Keratinocyte (primary cell): ENCODE measurements around the gene VTCN1. TPM values are rescaled to one million over a fixed set of nuclear protein-coding genes. Genes with fewer than 3 reads are reported as not detected.
"Not testable (repeated sequence)": the region's sequence is repeated elsewhere in the genome, so short reads cannot be mapped to it uniquely, and the experiment has no call there.

Source experiments
- DNase-seq: peaks from one replicate; pipeline ENCODE4 v3.0.0-alpha.2; 2011; ENCODE audit warnings: low read depth, missing footprints, low spot score
- FAIRE-seq: peaks from 2 replicates; lab custom pipeline; 2011; peaks lifted over from hg19 to GRCh38; lab: Jason Lieb, UNC
- H2AFZ ChIP-seq: 2 replicates; pipeline ENCODE4 v1.6.0; 2012; ENCODE audit warnings: low read length, control low read depth, inconsistent platforms; ENCODE audit not compliant: control insufficient read depth
- H3K27ac ChIP-seq: 2 replicates; pipeline ENCODE4 v1.5.1; 2011; ENCODE audit warnings: low read length; ENCODE audit not compliant: control insufficient read depth, insufficient read depth
- H3K27me3 ChIP-seq: 3 replicates; pipeline ENCODE4 v1.6.0; 2011; ENCODE audit warnings: low read length; ENCODE audit not compliant: control insufficient read depth, insufficient read depth; ENCODE audit errors: extremely low read depth
- H3K36me3 ChIP-seq, 2 experiments: 2 replicates in 1 of 2; 3 replicates in 1 of 2; pipeline ENCODE4 v1.5.1; 2011; ENCODE audit warnings: low read length in 2 of 2, mild to moderate bottlenecking in 1 of 2; ENCODE audit not compliant: control insufficient read depth in 2 of 2, insufficient read depth in 2 of 2; ENCODE audit errors: extremely low read depth in 1 of 2
- H3K4me1 ChIP-seq: 3 replicates; pipeline ENCODE4 v1.5.1; 2011; ENCODE audit warnings: low read length; ENCODE audit not compliant: control insufficient read depth, insufficient read depth; ENCODE audit errors: extremely low read depth
- H3K4me2 ChIP-seq: 3 replicates; pipeline ENCODE4 v1.6.0; 2011; ENCODE audit warnings: low read depth, low read length; ENCODE audit not compliant: control insufficient read depth, insufficient read depth; ENCODE audit errors: extremely low read depth
- H3K4me3 ChIP-seq, 3 experiments: fragments of 200-600 bp in 1 of 3; sonication (generic) in 1 of 3; 2 replicates in 2 of 3; 3 replicates in 1 of 3; pipeline ENCODE4 v1.5.1; 2011 to 2016; ENCODE audit warnings: low read length in 3 of 3, mild to moderate bottlenecking in 3 of 3, control low read depth in 2 of 3, inconsistent platforms in 1 of 3, low read depth in 1 of 3, mixed read lengths in 1 of 3, mixed run types in 1 of 3, moderate library complexity in 1 of 3; ENCODE audit not compliant: control insufficient read depth in 2 of 3, insufficient read depth in 2 of 3; ENCODE audit errors: extremely low read depth in 1 of 3
- H3K79me2 ChIP-seq: 2 replicates; pipeline ENCODE4 v1.6.0; 2012; ENCODE audit warnings: low read length; ENCODE audit not compliant: control insufficient read depth, insufficient read depth
- H3K9ac ChIP-seq: 3 replicates; pipeline ENCODE4 v1.6.0; 2011; ENCODE audit warnings: low read length; ENCODE audit not compliant: control insufficient read depth, insufficient read depth; ENCODE audit errors: extremely low read depth
- H3K9me1 ChIP-seq: 3 replicates; pipeline ENCODE4 v1.6.0; 2011; ENCODE audit warnings: low read length; ENCODE audit not compliant: control insufficient read depth, insufficient read depth; ENCODE audit errors: extremely low read depth
- H3K9me3 ChIP-seq: 2 replicates; pipeline ENCODE4 v1.5.1; 2012; ENCODE audit warnings: low read depth, low read length; ENCODE audit not compliant: control insufficient read depth
- H4K20me1 ChIP-seq: 3 replicates; pipeline ENCODE4 v1.6.0; 2011; ENCODE audit warnings: low read length; ENCODE audit not compliant: control insufficient read depth, insufficient read depth; ENCODE audit errors: extremely low read depth
- EZH2 ChIP-seq: IDR thresholded peaks from one replicate; pipeline ENCODE4 v1.6.1; 2012; ENCODE audit warnings: inconsistent platforms, mild to moderate bottlenecking, low read length, moderate library complexity
- dilution Hi-C: fragments of 300-500 bp; cut with MboI; formaldehyde crosslinking; loops from one replicate; pipeline ENCODE4 v1.7.0; 2020; ENCODE audit warnings: low sequenced_read_pairs; ENCODE audit not compliant: extremely low pct_ligation_motif_present
- polyA plus RNA-seq, 5 experiments: library from polyadenylated mRNA; depleted of rRNA in 3 of 5; stranded (reverse) in 3 of 5; stranded (forward) in 1 of 5; unstranded in 1 of 5; fragments of >200 nt; gene quantifications; 1 replicate in 1 of 5; 2 replicates in 3 of 5; 3 replicates in 1 of 5; pipeline versions ENCODE4 v1.2.1 to v1.2.3, GENCODE V29; 2011 to 2012; ENCODE audit warnings: missing spikeins in 2 of 5, low read depth in 1 of 5, low replicate concordance in 1 of 5
- TF ChIP-seq, protein P1 (sequence below), 3 experiments: IDR thresholded peaks in 1 of 3; conservative IDR thresholded peaks in 1 of 3; optimal IDR thresholded peaks in 1 of 3; 2 replicates in 2 of 3; 3 replicates in 1 of 3; pipeline versions ENCODE3 to v1.5.1; 2011; ENCODE audit warnings: low read length in 3 of 3, mild to moderate bottlenecking in 3 of 3, moderate library complexity in 2 of 3, control low read depth in 1 of 3, inconsistent platforms in 1 of 3; ENCODE audit not compliant: insufficient read depth in 2 of 3; ENCODE audit errors: extremely low read depth in 1 of 3

The VTCN1 gene
- polyA plus RNA-seq, 1 donor (not counting 4 experiments of a cell fraction or from before 2014, with no cell fraction given): not detected

DNA sequence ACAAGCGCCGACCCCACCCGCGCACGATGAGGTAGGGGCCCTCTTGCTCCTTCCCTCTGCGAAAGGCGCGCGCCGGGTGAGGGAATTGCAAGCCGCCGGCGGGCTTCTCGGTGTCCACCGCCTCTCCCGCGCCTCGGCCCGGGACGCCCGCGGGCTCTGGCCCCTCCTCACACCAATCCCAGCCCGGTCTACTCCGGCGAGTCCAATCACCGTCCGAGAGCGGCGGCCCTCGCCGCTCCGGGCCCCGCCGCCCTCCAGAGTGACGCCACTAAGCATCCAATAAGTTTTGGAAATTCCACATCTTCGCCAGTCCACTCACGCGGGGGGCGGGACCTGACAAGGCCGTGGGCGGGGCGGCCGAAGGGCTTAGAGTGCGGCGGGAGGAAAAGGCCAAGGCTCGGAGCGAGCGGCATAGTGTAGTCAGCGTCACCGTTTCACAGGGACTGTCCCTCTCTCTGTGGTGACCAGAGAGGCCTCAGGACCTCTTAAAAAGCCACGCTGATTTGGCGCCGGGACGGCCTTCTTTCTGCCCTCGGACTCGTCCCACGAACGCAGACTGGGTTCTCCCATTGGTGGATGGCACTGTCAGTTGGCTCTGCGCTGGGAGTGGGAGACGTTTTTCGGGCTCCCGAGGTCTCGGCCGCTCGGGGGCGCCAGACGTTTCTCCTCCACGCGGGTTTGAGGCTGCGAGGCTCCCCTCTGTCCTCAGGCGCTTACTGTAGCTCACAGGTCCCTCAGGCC is 89.0 kb downstream of the VTCN1 start, which contains the start of gene TRIM45:
TRIM45 (minus strand) TSS at position 161 of the 741 bp plus-strand sequence. CDS start 548 bp downstream, outside the sequence.
- DNase-seq (peak; percentile 58), FAIRE-seq (peak; percentile 36)
- no peaks in the 10 kb centered on the region for H3K9me3 ChIP-seq
- H3K27ac ChIP-seq: peak within 1 kb of the TSS; percentile 92
- H3K79me2 ChIP-seq: no peaks in the 10 kb centered on the region
- peaks cover 12% of the 10 kb centered on the region for H3K4me1 ChIP-seq
- H4K20me1 ChIP-seq: no peaks in the 10 kb centered on the region
- peak within 1 kb of the TSS; percentile 100 for H2AFZ ChIP-seq
- H3K27me3 ChIP-seq: peaks cover 11% of the 10 kb centered on the region
- dilution Hi-C loops: no loop called here
- peak within 1 kb of the TSS; percentile 69 to 87 (median 85) for H3K4me3 ChIP-seq
- TF ChIP-seq, protein P1, sequence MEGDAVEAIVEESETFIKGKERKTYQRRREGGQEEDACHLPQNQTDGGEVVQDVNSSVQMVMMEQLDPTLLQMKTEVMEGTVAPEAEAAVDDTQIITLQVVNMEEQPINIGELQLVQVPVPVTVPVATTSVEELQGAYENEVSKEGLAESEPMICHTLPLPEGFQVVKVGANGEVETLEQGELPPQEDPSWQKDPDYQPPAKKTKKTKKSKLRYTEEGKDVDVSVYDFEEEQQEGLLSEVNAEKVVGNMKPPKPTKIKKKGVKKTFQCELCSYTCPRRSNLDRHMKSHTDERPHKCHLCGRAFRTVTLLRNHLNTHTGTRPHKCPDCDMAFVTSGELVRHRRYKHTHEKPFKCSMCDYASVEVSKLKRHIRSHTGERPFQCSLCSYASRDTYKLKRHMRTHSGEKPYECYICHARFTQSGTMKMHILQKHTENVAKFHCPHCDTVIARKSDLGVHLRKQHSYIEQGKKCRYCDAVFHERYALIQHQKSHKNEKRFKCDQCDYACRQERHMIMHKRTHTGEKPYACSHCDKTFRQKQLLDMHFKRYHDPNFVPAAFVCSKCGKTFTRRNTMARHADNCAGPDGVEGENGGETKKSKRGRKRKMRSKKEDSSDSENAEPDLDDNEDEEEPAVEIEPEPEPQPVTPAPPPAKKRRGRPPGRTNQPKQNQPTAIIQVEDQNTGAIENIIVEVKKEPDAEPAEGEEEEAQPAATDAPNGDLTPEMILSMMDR (optimal IDR thresholded peaks at IDR 0.05 in 1 of 3, IDR thresholded peaks at IDR 0.05 in 1 of 3, conservative IDR thresholded peaks at IDR 0.05 in 1 of 3; ENCODE audit: extremely low read depth in 1 of 3, insufficient read depth in 2 of 3, low read length in 3 of 3): peak; percentile 68 to 78 (median 75)
- TF ChIP-seq EZH2: no peak
- H3K36me3 ChIP-seq: peaks cover 0 to 8% of the 10 kb centered on the region in 2 experiments
- peak within 1 kb of the TSS; percentile 92 for H3K9ac ChIP-seq
- peaks cover 2% of the 10 kb centered on the region for H3K9me1 ChIP-seq
- H3K4me2 ChIP-seq: peak within 1 kb of the TSS; percentile 89

DNA sequence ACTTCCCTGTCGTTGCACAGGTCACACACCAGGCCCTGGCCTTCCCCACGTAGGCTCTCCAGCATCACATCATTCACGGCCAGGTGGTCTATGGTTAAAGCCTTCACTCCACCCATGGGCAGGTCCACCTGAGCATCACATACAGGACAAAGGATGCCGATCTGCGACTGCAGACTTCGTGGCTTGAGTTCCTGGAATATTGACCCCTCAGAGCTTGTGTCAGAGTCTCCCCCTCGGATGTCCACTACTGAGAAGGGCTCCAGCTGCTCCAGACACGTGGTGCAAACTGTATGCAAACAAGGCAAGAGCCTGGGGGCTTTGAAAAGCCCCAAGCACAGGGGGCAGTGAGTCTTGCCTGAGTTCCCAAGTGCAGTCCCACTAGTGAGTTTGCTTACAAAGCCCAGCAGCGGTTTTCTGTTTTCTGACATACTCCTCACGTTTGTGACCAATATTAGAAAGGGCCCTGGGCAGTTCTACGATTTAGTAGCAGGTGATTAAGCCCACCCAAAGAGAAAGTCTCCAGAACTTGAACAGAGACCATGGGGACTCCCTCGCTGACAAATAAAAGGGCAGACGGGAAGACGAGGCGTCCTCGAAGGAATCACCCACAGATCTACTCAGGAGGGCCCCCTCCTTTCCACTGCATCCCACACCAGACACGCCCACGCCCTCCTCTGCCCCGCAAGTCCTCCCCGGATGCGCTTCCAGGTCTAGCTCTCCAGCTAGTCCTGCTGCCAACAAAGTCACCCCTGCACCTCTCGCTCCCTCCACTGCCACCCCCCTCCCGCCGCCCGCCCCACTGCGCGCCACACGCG is 89.7 kb downstream of the VTCN1 start:
- Histone ChIP-seq H4K20me1 (no peaks in the 10 kb centered on the region), H3K27ac (peak overlapping the region; percentile 8), H3K36me3 (peaks cover 0 to 8% of the 10 kb centered on the region in 2 experiments), H3K4me2 (peak overlapping the region; percentile 89), H3K4me3 (peak overlapping the region; percentile 67 to 85 (median 69)), H3K9me1 (peaks cover 2% of the 10 kb centered on the region), H3K9me3 (no peaks in the 10 kb centered on the region), H3K79me2 (no peaks in the 10 kb centered on the region), H3K4me1 (peaks cover 12% of the 10 kb centered on the region), H3K9ac (peak overlapping the region; percentile 92), H3K27me3 (peaks cover 5% of the 10 kb centered on the region), H2AFZ (peak overlapping the region; percentile 80)
- dilution Hi-C loops: no loop called here
- no peak for TF ChIP-seq EZH2
- TF ChIP-seq, protein P1 (optimal IDR thresholded peaks at IDR 0.05 in 1 of 3, IDR thresholded peaks at IDR 0.05 in 1 of 3, conservative IDR thresholded peaks at IDR 0.05 in 1 of 3; ENCODE audit: extremely low read depth in 1 of 3, insufficient read depth in 2 of 3, low read length in 3 of 3): peak in 1 of 3 experiments; percentile 0
- no peak for DNase-seq
- no peak for FAIRE-seq

DNA sequence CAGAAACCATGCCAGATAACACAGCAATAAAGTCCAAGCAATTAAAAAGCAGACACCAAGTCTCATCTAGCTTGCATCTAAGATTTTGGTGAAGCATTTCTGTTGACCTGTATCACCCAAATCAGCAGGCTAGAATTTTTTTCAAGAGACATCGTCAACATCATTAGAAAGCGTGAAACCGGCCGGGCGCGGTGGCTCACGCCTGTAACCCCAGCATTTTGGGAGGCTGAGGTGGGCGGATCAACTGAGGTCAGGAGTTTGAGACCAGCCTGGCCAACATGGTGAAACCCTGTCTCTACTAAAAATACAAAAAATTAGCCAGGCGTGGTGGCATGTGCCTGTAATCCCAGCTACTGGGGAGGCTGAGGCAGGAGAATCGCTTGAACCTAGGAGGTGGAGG is 91.6 kb downstream of the VTCN1 start:
- H3K4me2 ChIP-seq, FAIRE-seq: not testable (repeated sequence)

More for the DNA sequence above, 91.6 kb downstream of the VTCN1 start:
- H2AFZ ChIP-seq, H3K27ac ChIP-seq, H3K9me3 ChIP-seq, H4K20me1 ChIP-seq, H3K9ac ChIP-seq, H3K36me3 ChIP-seq, H3K4me3 ChIP-seq, H3K9me1 ChIP-seq, dilution Hi-C loops, DNase-seq, H3K79me2 ChIP-seq, H3K27me3 ChIP-seq: not testable (repeated sequence)
- peaks cover 12% of the 10 kb centered on the region for H3K4me1 ChIP-seq
